Endothelial cell (in vitro differentiated cells): ENCODE measurements around the gene TSPEAR. TPM values are rescaled to one million over a fixed set of nuclear protein-coding genes. Genes with fewer than 3 reads are reported as not detected.
"Not testable (repeated sequence)": the region's sequence is repeated elsewhere in the genome, so short reads cannot be mapped to it uniquely, and the experiment has no call there.

Experiments used
- DNase-seq: peaks from one replicate; pipeline ENCODE4 v3.0.0; 2021; ENCODE audit warnings: low spot score
- H3K27ac Mint-ChIP-seq: one replicate; pipeline ENCODE4 v1.8.0; 2021; ENCODE audit warnings: mixed read lengths, inconsistent platforms; ENCODE audit not compliant: unreplicated experiment
- H3K27me3 Mint-ChIP-seq: one replicate; pipeline ENCODE4 v1.8.0; 2021; ENCODE audit warnings: mild to moderate bottlenecking, moderate library complexity, mixed read lengths, inconsistent platforms; ENCODE audit not compliant: unreplicated experiment
- H3K36me3 Mint-ChIP-seq: one replicate; pipeline ENCODE4 v1.8.0; 2021; ENCODE audit warnings: mild to moderate bottlenecking, low read depth, mixed read lengths, inconsistent platforms; ENCODE audit not compliant: unreplicated experiment
- H3K4me1 Mint-ChIP-seq: one replicate; pipeline ENCODE4 v1.8.0; 2021; ENCODE audit warnings: mild to moderate bottlenecking, mixed read lengths, inconsistent platforms; ENCODE audit not compliant: unreplicated experiment
- H3K4me3 Mint-ChIP-seq: one replicate; pipeline ENCODE4 v1.8.0; 2021; ENCODE audit warnings: mild to moderate bottlenecking, mixed read lengths, inconsistent platforms; ENCODE audit not compliant: unreplicated experiment
- H3K9me3 Mint-ChIP-seq: one replicate; pipeline ENCODE4 v1.8.0; 2021; ENCODE audit warnings: mixed read lengths, inconsistent platforms; ENCODE audit not compliant: unreplicated experiment
- total RNA-seq: library from RNA; stranded (reverse); fragmentation: NEBNext Ultra II Directional; extraction: Animal tissue kit (Norgen Biotek cat#: 25700); gene quantifications from one replicate; pipeline ENCODE4 v1.2.1, GENCODE V29; 2021; ENCODE audit not compliant: unreplicated experiment
- TF ChIP-seq, protein P1 (sequence below): fragments of 200-600 bp; sonication (generic); IDR thresholded peaks from one replicate; pipeline ENCODE4 v1.5.0; 2021; ENCODE audit warnings: antibody characterized with exemption; ENCODE audit not compliant: unreplicated experiment

Gene TSPEAR
- total RNA-seq, 1 donor from 2014 or later, result not detected

DNA sequence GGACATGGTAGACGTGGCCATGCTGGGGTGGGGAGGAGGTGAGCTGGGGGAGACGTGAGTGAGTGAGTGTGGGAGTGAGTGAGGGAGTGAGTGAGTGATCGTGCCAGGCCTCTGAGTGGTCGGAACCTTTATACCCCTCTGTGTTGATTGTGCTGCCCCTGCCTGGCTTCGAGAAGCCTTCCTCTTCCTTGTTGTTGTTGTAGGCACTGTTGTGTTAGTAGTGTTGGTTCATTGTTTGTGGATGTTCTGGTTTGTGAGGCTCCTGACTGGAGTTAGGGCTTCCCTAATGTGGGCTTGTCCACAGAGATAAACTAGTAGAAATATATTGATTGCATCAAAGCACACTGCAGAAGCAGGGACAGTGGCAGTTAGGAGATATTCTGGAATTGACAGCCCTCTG, 152.7 kb downstream of the TSPEAR start, which contains the start of gene KRTAP10-3:
KRTAP10-3 (minus strand) TSS at position 101 of the 400 bp plus-strand sequence; CDS start at position 21, 80 bp downstream.
- no peak within 1 kb of the TSS for H3K4me3 Mint-ChIP-seq
- DNase-seq, result no peak
- H3K9me3 Mint-ChIP-seq, result peaks cover 4% of the 10 kb centered on the region

DNA sequence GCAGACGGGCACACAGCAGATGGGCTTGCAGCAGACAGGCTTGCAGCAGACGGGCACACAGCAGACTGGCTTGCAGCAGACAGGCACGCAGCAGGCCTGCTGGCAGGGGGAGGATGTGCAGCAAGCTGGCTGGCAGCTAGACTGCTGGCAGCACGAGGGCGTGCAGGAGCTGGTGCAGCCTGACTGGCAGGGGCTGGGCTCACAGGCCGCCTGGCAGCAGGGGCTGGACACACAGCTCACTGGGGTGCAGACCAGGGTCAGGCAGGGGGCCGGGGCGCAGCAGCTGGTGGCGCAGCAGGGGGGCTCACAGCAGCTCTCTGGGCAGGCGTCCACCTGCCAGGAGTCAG, 153.1 kb downstream of the TSPEAR start:
- not testable (repeated sequence) for H3K27me3 Mint-ChIP-seq, H3K4me3 Mint-ChIP-seq, H3K27ac Mint-ChIP-seq, H3K4me1 Mint-ChIP-seq, H3K9me3 Mint-ChIP-seq, H3K36me3 Mint-ChIP-seq, DNase-seq

More for the DNA sequence above, 152.7 kb downstream of the TSPEAR start, which contains the start of gene KRTAP10-3:
- peaks cover 4% of the 10 kb centered on the region for H3K4me1 Mint-ChIP-seq
- H3K27ac Mint-ChIP-seq, result no peak within 1 kb of the TSS
- no peaks in the 10 kb centered on the region for H3K36me3 Mint-ChIP-seq
- TF ChIP-seq, protein P1, sequence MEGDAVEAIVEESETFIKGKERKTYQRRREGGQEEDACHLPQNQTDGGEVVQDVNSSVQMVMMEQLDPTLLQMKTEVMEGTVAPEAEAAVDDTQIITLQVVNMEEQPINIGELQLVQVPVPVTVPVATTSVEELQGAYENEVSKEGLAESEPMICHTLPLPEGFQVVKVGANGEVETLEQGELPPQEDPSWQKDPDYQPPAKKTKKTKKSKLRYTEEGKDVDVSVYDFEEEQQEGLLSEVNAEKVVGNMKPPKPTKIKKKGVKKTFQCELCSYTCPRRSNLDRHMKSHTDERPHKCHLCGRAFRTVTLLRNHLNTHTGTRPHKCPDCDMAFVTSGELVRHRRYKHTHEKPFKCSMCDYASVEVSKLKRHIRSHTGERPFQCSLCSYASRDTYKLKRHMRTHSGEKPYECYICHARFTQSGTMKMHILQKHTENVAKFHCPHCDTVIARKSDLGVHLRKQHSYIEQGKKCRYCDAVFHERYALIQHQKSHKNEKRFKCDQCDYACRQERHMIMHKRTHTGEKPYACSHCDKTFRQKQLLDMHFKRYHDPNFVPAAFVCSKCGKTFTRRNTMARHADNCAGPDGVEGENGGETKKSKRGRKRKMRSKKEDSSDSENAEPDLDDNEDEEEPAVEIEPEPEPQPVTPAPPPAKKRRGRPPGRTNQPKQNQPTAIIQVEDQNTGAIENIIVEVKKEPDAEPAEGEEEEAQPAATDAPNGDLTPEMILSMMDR, result no peak
- H3K27me3 Mint-ChIP-seq, result peaks cover 9% of the 10 kb centered on the region

DNA sequence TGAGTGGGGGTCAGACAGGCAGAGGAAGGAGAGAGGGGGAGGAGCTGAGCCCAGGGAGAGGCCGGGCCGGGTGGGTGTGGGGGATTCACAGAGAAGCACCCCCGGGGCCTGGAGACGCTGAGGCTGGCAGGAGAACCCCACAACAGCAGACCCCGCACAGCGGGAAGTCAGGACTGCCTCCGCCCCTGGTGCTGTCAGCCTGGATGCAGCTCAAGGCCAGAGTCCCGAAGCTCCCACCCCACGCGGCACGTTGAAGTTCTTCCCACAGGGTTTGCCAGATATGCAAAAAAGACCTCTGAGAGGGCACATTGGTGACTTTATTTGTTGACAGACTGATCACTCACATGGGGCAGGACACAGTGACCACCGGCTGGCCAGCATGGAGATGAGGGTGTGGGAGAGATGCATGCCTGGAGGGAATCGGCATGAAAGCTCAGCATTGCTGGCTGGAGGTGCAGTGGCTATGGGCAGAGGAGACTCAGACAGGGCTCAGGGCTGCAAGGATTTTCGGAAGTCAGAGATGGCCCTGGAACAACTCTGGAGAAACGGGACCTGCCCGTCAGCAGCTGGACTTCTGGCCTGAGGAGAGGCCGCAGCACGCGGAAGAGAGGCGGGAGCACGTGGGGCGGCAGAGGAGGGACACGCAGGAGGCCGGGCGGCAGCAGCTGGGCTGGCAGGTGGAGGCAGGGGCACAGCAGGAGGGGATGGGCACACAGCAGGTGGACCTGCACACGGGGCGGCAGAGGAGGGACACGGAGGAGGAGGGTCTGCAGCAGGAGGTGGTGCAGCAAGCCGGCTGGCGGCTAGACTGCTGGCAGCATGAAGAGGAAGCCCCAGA, 153.7 kb downstream of the TSPEAR start:
- TF ChIP-seq, protein P1, result no peak
- H3K4me1 Mint-ChIP-seq, result peaks cover 4% of the 10 kb centered on the region
- H3K36me3 Mint-ChIP-seq, result no peaks in the 10 kb centered on the region
- H3K27me3 Mint-ChIP-seq, result peaks cover 9% of the 10 kb centered on the region
- no peak overlapping the region for H3K27ac Mint-ChIP-seq
- H3K9me3 Mint-ChIP-seq, result peaks cover 4% of the 10 kb centered on the region
- H3K4me3 Mint-ChIP-seq, result no peak overlapping the region
- no peak for DNase-seq

DNA sequence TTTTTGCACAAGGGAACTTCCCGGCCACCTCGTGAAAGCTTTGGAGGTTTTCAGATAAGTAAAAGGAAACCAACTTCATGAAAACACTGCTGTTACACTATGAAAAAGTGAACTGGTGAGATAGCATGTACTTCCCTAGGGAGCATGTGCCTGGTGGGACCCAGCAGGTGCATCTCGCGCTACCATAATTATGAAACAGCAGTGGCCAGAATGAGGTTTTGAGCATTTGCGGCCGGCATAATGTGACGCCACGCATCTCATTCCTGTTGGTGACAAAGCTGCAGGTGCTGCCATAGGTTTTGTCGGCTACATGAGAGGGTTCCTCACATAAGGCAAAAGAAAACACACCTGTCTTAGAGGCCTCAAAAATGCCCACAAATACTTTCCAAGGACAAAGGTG, 154.5 kb downstream of the TSPEAR start:
- DNase-seq, result no peak
- TF ChIP-seq, protein P1, result no peak
- Mint-ChIP-seq H3K9me3 (no peaks in the 10 kb centered on the region), H3K27me3 (peaks cover 7% of the 10 kb centered on the region), H3K36me3 (no peaks in the 10 kb centered on the region), H3K27ac (no peak overlapping the region), H3K4me1 (peaks cover 4% of the 10 kb centered on the region), H3K4me3 (no peak overlapping the region)

DNA sequence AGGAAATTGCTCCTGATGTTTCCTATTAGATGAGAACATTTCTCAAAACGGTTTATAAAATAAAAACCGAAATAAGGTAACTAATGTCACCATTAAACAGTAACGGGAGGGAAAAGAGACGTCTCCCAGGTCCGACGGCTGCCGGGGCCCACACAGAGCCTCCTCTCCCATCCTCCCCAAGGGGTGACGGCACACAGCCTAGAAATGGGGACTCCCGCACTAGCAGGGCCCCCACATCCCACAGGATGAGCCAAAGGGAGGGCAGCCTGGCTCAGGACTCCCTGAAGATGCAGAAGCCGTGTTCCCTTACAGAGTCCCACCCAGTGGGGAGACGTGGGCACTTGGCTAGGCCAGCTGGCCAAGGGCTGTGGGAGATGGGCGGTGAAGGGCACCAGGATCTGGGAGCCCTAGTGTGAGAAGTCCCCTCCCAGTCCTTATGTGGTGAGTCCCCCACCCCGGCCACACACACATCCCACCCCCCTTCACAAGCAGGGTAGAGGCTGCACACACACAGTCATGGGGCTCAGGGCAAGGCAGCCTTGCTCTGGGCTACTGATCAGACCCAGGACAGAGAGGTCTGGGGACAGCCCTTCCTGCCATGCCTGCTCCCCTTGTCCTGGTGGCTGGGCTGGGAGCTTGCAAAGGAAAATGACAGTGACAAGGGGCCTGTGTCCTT, 156.0 kb downstream of the TSPEAR start:
- peaks cover 9% of the 10 kb centered on the region for H3K27me3 Mint-ChIP-seq
- DNase-seq, result no peak
- H3K36me3 Mint-ChIP-seq, result no peaks in the 10 kb centered on the region
- H3K27ac Mint-ChIP-seq, result no peak overlapping the region
- peaks cover 4% of the 10 kb centered on the region for H3K4me1 Mint-ChIP-seq
- TF ChIP-seq, protein P1, result no peak
- H3K4me3 Mint-ChIP-seq, result no peak overlapping the region
- H3K9me3 Mint-ChIP-seq, result no peaks in the 10 kb centered on the region
